Suprapubic skin (tissue), 3 donors: ENCODE measurements around the gene RFX5.

Source experiments
- CTCF ChIP-seq, 2 donors: fragments of 200-600 bp in 1 of 2; fragments of 450-650 bp in 1 of 2; sonication (generic) in 1 of 2; IDR thresholded peaks; one replicate each; pipeline ENCODE4 v1.5.1; 2016 to 2019; ENCODE audit warnings: antibody characterized with exemption in 2 of 2, mild to moderate bottlenecking in 1 of 2, moderate library complexity in 1 of 2
- POLR2A ChIP-seq, 2 donors: fragments of 450-650 bp; IDR thresholded peaks; one replicate each; pipeline ENCODE4 v1.6.1; 2017; ENCODE audit warnings: antibody characterized with exemption in 2 of 2, mild to moderate bottlenecking in 2 of 2, moderate library complexity in 2 of 2

- TF ChIP-seq CTCF (IDR thresholded peaks at IDR 0.05), result no peak
- TF ChIP-seq POLR2A (IDR thresholded peaks at IDR 0.05), result no peak
Observed at GRCh38 chr1:151361883-151362282, 14.8 kb upstream of the RFX5 start.
